ENCODE results near the gene CUEDC1.

GRCh38 chr17:57985675-57985974, 30.4 kb upstream of the CUEDC1 start:
- TF ChIP-seq EZH2 (IDR thresholded peaks at IDR 0.05; ENCODE audit: borderline replicate concordance, insufficient read depth, low read depth, low read length, poor library complexity, severe bottlenecking) (no peak), CTCF (IDR thresholded peaks at IDR 0.05) (no peak)

Data from B cell (primary cell).